Measurements from ENCODE around the gene SMARCA5. TPM values are rescaled to one million over a fixed set of nuclear protein-coding genes. Genes with fewer than 3 reads are reported as not detected.
A peak's percentile ranks its signal among the peaks of the same experiment; 100 is the strongest.
"Not testable (repeated sequence)": the region's sequence is repeated elsewhere in the genome, so short reads cannot be mapped to it uniquely, and the experiment has no call there.

Gene SMARCA5, protein sequence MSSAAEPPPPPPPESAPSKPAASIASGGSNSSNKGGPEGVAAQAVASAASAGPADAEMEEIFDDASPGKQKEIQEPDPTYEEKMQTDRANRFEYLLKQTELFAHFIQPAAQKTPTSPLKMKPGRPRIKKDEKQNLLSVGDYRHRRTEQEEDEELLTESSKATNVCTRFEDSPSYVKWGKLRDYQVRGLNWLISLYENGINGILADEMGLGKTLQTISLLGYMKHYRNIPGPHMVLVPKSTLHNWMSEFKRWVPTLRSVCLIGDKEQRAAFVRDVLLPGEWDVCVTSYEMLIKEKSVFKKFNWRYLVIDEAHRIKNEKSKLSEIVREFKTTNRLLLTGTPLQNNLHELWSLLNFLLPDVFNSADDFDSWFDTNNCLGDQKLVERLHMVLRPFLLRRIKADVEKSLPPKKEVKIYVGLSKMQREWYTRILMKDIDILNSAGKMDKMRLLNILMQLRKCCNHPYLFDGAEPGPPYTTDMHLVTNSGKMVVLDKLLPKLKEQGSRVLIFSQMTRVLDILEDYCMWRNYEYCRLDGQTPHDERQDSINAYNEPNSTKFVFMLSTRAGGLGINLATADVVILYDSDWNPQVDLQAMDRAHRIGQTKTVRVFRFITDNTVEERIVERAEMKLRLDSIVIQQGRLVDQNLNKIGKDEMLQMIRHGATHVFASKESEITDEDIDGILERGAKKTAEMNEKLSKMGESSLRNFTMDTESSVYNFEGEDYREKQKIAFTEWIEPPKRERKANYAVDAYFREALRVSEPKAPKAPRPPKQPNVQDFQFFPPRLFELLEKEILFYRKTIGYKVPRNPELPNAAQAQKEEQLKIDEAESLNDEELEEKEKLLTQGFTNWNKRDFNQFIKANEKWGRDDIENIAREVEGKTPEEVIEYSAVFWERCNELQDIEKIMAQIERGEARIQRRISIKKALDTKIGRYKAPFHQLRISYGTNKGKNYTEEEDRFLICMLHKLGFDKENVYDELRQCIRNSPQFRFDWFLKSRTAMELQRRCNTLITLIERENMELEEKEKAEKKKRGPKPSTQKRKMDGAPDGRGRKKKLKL
- 41.6 and 50.4 TPM in 2 replicates for total RNA-seq
- polyA plus RNA-seq (2012) = 17.4 TPM

DNA sequence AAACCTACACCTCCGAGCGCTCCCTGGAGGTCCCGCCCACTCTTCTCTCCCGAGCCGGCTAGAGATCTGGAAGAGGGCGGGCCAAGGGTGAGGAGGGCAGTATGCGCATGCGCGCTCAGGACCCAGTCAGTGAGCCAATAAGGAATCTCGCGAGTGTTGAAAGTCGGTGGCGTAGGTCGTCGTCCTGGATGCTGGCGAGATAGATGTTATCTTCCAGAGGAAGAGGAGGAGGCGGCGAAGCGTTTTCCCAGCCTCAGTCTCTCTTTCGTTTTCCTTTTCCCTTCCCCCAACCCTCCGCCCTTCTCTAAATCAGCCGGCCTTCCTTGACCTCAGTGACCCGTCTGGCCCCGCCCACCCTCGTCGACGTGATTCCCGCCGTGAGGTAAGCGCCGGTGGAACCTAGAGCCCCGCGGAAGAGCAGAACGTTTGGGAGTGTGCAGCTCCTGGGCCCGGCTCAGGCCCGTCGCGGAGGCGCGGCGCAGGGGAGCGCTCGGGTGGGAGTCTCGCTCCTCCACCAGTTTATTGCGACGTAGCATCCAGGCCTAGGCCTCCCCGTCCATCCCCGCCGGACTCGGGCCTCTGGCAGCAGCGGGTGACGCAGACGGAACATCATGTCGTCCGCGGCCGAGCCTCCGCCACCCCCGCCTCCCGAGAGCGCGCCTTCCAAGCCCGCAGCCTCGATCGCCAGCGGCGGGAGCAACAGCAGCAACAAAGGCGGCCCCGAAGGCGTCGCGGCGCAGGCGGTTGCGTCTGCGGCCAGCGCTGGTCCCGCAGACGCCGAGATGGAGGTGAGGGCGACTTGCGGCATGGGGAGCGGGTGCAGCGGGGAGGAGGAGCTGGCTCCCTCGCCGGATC, at the start of gene SMARCA5:
SMARCA5 (plus strand) TSS at position 389 of the 855 bp plus-strand sequence; CDS start at position 612, 223 bp downstream.
- peak; percentile 99 for DNase-seq (ENCODE audit: low read depth)

DNA sequence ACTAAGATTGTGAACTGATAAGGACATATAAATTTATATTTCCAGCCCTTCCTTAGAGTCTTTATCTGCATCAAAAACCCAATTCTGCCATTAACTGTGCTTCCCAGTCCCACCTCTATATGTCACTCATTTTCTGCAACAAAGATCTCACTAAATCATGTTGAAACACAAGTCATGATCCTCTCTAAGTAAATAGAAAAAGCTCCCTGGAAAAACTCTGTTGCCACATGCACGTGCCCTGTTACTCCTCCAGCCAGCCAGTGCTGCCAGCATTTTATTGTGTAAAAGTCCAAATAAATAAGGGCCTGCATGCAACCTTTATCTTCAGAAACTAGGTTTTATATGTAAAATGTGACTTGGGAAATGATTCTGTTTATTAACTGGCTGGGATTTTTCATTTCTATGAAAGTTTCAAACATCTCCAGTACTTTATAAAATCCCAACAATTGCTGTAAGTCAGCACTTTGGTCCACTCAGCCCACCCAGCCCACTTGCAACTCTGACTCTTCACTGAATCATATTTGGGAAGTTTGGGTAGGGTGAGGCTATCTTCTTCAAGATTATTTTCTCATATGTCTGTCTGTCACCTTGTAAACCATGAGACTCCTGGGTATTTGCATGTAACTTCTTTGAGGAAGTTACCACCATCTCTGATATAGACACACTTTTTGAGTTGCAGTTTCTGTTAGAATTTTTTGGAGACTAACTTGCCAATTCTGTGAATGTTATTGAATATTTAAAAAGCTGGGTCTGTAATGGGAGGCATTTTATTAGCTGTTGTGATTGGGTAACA, 40.0 kb upstream of the SMARCA5 start:
- DNase-seq (ENCODE audit: low read depth) = no peak

DNA sequence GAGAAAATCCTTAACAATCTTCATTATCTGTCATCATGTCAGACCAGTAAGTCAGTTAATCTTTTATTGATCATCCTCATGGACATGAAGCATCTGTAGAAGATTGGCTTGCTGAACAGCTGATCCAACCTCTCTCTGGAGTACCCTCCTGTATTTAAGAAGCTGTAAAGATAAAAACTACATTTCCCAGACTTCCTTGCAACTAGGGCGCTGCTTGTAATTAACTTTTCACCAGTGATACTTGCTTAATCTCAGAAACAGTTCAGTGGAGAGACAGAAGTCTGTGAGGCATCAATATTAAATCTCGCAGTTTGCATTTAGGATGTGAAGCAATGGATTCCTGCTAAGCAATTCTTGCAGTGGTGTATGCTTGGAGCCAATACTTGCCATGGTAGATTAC, 36.0 kb upstream of the SMARCA5 start:
- DNase-seq (ENCODE audit: low read depth) = no peak

DNA sequence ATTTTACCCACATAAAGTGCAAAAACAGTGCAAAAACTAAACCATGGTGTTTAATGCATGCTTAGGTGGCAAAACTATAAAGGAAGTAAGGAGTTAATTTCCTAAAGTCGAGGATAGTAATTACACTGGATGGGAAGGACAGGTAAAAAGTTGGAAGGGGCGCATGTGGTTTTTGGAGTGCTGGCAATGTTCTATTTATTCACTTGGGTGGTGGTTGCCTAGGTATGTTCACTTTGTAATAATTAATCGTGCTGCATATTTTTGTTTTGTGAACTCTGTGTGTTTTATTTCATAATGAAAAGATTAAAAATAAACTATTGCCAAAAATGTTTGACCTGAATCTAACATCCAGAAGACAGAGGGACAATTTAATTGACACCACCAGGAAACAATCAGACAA, 32.1 kb upstream of the SMARCA5 start:
- no peak for DNase-seq (ENCODE audit: low read depth)

DNA sequence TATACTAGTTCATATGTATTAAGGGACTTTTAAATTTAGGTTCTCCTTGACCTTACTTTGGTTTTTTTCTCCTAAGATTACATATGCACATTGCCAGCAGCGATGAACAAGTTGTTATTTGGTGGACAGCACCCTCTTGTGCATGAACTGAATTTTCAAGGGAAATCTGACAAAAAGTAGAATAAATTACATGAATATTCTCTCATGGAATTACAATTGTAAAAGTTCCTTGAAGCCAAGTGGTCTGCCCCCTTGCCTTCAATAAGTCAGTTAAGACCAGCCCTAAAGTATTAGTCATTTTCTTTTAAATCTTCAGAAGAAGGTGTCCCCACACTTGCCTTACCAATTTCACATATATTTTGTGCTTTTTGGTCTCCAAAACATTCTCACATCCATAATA, 30.7 kb upstream of the SMARCA5 start:
- peak; percentile 57 for DNase-seq (ENCODE audit: low read depth)

DNA sequence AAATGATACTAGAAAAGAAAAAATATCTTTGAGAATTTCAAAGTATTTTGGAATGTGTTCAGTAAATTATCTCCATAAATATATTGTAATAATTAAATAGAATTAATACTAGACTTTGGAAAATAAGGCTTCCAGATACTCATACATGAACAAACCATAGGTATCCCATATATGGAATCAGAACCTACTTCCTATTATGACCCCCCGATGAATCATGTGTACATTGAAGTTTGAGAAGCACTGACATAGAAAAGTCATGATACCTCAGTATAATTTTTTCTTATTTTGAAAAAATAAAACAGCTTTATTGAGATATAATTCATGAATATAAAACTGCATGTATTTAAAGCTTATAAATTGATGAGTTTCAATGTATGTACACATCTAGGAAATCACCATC, 27.2 kb upstream of the SMARCA5 start:
- no peak for DNase-seq (ENCODE audit: low read depth)

DNA sequence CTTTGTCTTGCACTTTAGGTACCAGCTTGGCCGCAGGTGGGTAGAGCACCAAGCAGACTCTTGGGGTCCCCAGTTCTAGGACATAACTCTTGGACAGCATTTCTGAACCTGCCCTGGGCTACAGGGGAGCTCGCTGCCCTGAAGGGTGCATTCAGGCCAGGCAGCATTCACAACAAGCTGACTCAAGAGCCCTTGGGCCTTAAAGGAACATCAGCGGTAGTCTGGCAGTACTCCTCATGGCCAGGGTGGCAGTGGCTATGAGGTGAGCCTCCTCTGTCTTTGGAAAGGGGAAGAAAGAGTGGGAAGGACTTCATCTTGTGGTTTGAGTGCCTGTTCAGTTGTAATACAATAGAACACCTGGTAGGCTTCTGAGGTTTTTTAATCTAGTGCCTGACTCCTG, 24.8 kb upstream of the SMARCA5 start:
- peak; percentile 1 for DNase-seq (ENCODE audit: low read depth)

DNA sequence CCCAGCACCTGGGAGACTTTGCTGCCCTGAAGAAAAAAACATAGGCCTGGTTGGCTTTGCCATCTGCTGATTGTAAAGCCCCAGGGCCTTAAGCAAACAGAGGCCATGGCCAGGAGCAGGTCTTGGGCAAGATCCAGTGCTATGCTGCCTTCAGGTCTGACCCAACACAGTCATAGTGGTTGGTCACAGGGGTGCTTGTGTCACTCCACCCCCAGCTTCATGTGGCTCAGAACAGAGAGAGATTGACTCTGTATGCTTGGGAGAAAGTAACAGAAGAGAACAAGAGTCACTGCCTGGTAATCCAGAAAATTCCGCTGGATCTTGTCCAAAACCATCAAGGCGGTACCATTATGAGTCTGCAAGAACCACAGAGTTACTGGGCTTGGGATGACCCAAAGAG, 24.4 kb upstream of the SMARCA5 start:
- DNase-seq (ENCODE audit: low read depth) = peak; percentile 63

DNA sequence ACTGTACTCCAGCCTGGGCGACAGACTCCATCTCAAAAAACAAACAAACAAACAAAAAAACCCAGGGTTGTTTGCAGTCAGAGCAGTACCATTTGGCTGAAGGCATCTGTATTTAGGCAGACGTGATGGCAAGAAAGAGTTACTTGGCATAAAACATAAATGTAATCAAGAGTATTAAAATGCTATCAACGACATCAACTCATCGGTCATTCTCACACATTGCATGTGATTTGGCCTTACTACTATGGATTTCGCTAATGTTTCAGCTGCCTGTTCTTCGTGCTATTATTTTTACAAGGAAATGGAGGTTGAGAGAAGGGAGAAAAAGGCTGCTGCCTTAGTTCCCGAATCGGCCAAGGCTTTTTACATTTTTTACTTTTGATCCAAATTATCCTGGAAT, 15.5 kb upstream of the SMARCA5 start:
- DNase-seq (ENCODE audit: low read depth) = no peak

DNA sequence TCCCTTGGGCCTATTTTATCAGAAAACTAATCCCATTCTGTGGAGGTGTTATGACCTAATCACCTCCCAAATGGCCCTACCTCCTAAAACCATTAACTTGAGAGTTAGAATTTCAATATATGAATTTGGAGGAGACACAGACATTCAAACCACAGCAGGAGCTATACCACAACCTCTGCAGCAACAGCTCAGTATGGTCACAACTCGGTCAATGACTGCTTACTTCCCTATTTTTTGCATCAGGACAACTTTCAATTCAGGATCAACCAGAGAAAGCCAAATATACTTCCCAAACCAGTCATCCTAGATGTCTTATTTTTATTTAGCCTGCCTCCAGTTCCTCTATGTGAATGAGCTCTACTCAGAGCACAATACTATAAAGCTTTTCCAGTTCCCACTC, 11.3 kb upstream of the SMARCA5 start:
- DNase-seq (ENCODE audit: low read depth) = no peak

DNA sequence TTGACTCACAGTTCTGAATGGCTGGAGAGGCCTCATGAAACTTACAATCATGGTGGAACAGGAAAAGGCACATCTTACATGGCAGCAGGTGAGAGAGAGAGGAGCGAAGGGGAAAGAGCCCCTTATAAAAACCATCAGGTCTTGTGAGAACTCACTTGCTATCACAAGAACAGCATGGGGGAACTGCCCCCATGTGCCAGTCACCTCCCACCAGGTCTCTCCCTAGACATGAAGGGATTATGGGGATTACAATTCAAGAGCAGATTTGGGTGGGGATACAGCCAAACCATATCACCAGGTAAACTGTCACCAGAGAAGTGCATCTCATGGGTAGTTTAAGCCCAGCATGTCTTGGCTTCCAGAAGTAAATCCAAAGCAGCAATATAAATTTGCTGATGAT, 7.5 kb upstream of the SMARCA5 start:
- DNase-seq (ENCODE audit: low read depth) = no peak

DNA sequence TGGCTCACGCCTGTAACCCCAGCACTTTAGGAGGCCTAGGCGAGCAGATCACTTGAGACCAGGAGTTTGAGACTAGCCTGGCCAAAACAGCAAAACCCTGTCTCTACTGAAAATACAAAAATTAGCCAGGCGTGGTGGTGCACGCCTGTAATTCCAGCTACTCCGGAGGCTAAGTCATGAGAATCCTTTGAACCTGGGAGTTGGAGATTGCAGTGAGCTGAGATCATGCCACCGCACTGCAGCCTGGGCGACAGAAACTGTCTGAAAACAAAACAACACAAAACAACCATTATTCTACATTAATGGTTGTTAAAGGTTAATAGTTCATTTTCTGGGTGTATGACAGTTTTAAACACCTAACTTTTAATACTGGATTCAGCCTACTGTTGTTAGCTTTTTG, 1.6 kb upstream of the SMARCA5 start:
- DNase-seq (ENCODE audit: low read depth) = no peak

DNA sequence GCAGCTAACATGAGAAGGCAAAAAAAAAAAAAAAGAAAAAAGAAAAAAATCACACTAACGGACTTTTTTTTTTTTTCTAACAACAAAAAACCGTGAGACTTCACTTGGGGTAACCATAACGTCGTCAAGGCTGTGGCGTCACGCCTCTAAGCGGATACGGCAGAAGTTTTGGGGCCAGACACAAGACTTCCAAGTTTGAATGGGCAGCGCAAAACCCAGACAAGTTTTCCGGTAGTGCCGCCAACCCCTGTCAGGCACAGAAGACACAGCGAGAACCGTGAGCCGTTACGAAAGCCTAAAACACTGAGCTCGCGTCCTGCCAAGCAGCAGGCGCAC, 556 bp upstream of the SMARCA5 start:
- no peak for DNase-seq (ENCODE audit: low read depth)

DNA sequence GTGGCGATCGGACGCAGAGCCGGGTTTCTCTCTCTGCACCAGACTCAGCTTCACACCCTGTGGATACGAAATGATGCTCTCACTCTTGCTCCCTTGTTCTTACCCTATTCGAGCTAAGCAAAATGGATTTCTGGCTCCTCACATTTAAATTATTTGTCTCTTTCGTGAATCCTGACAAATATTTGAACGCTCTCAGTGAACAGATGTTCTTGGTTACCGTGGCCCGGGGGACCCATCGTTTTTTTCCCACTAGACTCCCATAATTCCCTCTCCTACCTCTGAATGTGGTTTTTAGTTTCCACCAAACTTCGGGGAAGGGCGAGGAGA, 630 bp downstream of the SMARCA5 start:
- no peak for DNase-seq (ENCODE audit: low read depth)

DNA sequence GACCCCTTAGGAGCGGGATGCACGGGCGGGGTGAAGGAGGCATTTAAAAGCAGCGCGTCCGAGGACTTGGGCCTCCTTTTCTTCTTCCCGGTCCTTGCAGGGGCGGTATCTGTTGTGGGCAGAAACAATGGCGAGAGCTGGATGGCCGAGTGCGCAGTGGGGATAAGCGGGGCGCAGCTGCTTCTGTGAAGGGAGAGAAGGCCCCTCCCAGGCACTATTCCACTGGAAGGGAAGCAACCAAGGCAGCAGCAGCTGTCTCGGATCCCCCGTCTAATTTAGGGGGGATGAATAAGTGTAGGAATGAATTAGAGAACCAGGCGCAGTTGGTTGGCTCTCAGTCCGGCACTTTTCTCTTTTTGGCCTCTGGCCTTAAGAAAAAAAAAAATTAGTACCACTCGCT, 995 bp downstream of the SMARCA5 start:
- peak; percentile 96 for DNase-seq (ENCODE audit: low read depth)

DNA sequence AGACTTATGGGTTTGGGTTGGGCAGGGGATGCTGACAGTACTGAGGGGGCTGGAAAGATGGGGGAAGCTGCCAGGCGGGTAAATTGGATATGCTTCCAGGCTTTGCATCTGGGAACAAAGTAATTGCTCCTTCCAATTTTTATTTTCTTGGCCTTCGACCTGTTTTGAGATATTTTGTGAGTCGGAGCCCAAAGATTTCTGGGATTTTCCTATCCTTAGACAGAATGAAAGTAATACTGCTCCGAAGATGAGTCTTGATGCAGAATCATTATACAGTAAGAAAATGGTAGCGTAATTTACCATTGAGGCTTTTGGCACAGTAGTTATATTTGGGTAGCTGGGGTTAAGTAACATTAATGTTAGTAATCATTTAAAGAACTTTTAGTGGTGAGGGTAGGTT, 1.4 kb downstream of the SMARCA5 start:
- DNase-seq (ENCODE audit: low read depth) = no peak

DNA sequence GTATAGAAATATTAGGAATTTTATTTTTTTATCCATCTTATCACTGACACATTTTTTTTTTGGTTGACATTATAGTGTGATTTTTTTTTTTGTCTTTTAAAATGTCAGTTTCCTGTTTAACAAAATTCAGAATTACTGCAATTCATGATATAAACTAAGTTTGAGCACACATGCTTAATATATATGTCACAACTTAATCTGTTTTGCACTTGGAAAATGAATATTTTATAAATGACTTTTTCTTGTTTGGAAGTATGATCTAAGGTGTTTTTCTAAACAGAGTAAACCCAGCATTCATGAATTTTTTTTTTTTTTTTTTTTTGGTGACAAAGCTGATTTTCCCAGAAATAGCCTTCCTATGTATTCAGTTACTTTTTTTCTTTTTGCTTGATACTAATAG, 2.4 kb downstream of the SMARCA5 start:
- no peak for DNase-seq (ENCODE audit: low read depth)

DNA sequence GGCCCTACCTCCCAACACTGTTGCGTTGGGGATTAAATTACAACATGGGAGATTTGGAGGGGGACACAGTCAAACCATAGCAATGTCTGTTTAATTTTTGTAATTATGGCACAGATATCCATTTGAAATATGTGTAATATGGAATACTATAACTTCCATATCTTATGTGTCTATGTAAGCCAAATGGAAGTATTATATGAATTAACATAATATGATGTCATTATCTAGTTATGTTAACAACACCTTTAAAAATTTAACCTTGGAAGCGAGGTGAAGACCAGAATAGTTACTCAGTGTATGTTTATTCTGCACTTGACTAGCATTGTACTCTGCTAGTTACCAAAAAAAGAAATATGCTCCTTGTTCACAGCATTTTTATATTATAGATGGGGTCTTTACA, 4.3 kb downstream of the SMARCA5 start:
- DNase-seq (ENCODE audit: low read depth) = no peak

DNA sequence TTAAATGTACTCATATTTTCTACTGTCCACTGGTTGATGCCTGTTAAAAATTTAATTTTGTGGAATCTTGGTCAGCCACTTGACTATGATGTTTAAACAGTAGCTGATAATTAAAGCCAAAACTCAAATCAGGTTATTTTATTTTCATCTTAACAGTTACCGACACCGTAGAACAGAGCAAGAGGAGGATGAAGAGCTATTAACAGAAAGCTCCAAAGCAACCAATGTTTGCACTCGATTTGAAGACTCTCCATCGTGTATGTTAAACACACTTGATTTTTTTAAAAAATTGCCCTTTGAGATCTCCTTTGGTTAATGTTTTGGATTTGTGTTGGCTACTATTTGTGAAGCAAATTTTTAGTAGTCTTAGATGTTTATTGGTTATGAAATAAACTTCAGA, 10.7 kb downstream of the SMARCA5 start:
- no peak for DNase-seq (ENCODE audit: low read depth)

DNA sequence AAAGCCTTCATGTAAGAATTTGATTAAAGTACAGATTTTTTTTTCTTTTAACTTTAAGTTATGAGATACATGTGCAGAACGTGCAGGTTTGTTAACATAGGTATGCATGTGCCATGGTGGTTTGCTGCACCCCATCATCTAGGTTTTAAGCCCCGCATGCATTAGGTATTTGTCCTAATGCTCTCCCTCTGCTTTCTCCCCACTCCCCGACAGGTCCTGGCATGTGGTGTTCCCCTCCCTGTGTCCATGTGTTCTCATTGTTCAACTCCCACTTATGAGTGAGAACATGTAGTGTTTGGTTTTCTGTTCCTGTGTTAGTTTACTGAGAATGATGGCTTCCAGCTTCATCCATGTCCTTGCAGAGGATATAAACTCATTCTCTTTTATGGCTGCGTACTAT, 14.5 kb downstream of the SMARCA5 start:
- not testable (repeated sequence) for DNase-seq (ENCODE audit: low read depth)

DNA sequence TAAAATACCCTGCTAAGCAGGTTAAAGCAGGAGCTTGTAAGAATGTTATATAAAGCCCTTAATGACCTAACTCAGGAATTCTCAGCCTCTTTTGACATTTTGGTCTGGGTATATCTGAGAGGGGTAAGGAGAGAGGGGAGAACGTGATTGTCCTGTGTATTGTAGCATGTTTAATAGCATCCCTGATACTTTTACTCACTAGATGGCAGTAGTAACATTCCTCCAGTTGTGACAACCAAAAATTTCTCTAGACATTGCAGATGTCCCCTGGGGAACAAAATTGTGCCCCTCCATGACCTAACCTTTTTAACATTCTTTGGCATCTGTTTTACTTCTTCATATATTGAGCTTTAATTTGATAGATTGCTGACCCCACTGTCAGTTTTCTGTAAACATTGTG, 17.9 kb downstream of the SMARCA5 start:
- DNase-seq (ENCODE audit: low read depth) = peak; percentile 8
